PFSK-1 (cell line): ENCODE results near the gene ACTR5.

ENCODE experiments used
- FOXP2 ChIP-seq: optimal IDR thresholded peaks from 2 replicates; pipeline ENCODE3; 2011; ENCODE audit warnings: borderline replicate concordance, control low read depth, inconsistent platforms; ENCODE audit not compliant: insufficient read depth; ENCODE audit errors: extremely low read length, extremely low read depth
- POLR2AphosphoS5 ChIP-seq: IDR thresholded peaks from 2 replicates; pipeline ENCODE4 v1.6.1; 2012; ENCODE audit warnings: low read depth, mild to moderate bottlenecking, control low read depth, low read length, moderate library complexity
- REST ChIP-seq, 2 experiments: IDR thresholded peaks; 2 replicates each; pipeline versions ENCODE4 v1.6.1 to v1.8.0; 2011 to 2012; ENCODE audit warnings: low read depth in 2 of 2, low read length in 2 of 2, control low read depth in 1 of 2, inconsistent platforms in 1 of 2, mild to moderate bottlenecking in 1 of 2, moderate library complexity in 1 of 2; ENCODE audit not compliant: insufficient read depth in 1 of 2
- SIN3A ChIP-seq: IDR thresholded peaks from 2 replicates; pipeline ENCODE4 v1.6.1; 2012; ENCODE audit warnings: mild to moderate bottlenecking, low read length, moderate library complexity, borderline replicate concordance; ENCODE audit not compliant: insufficient read depth
- TAF1 ChIP-seq: IDR thresholded peaks from 2 replicates; pipeline ENCODE4 v1.6.1; 2012; ENCODE audit warnings: low read length, control low read depth, borderline replicate concordance; ENCODE audit not compliant: insufficient read depth

Gene ACTR5

GRCh38 chr20:38806855-38807655 lies 58.8 kb downstream of the ACTR5 start:
- TF ChIP-seq FOXP2: no peak
- no peak for TF ChIP-seq SIN3A
- TF ChIP-seq REST (IDR thresholded peaks at IDR 0.05; ENCODE audit: insufficient read depth in 1 of 2, low read depth in 2 of 2, low read length in 2 of 2): no peak
- TF ChIP-seq TAF1: no peak
- TF ChIP-seq POLR2AphosphoS5: no peak

GRCh38 chr20:38809942-38810341 lies 61.7 kb downstream of the ACTR5 start:
- TF ChIP-seq FOXP2 (no peak), SIN3A (no peak), POLR2AphosphoS5 (no peak), TAF1 (no peak), REST (IDR thresholded peaks at IDR 0.05; ENCODE audit: insufficient read depth in 1 of 2, low read depth in 2 of 2, low read length in 2 of 2) (no peak)

GRCh38 chr20:38810926-38811630 lies 62.8 kb downstream of the ACTR5 start:
- TF ChIP-seq REST (IDR thresholded peaks at IDR 0.05; ENCODE audit: insufficient read depth in 1 of 2, low read depth in 2 of 2, low read length in 2 of 2) (no peak), SIN3A (no peak), TAF1 (no peak), POLR2AphosphoS5 (no peak), FOXP2 (no peak)

- TF ChIP-seq POLR2AphosphoS5 (no peak), SIN3A (no peak), REST (IDR thresholded peaks at IDR 0.05; ENCODE audit: insufficient read depth in 1 of 2, low read depth in 2 of 2, low read length in 2 of 2) (no peak), FOXP2 (no peak), TAF1 (no peak)
These were observed 63.5 kb downstream of the ACTR5 start for GRCh38 chr20:38811769-38812168.
